NCI-H748 treated with DMSO at 0.1 percent for 48 hours (cell line): ENCODE results near the gene MOB3B.
A peak's percentile ranks its signal among the peaks of the same experiment; 100 is the strongest.

Experiments used
- DNase-seq: peaks from one replicate; lab custom pipeline; 2025; lab: John Stamatoyannopoulos, UW

MOB3B gene

GRCh38 chr9:27445688-27446087 lies 83.9 kb downstream of the MOB3B start:
- DNase-seq, result no peak

DNA sequence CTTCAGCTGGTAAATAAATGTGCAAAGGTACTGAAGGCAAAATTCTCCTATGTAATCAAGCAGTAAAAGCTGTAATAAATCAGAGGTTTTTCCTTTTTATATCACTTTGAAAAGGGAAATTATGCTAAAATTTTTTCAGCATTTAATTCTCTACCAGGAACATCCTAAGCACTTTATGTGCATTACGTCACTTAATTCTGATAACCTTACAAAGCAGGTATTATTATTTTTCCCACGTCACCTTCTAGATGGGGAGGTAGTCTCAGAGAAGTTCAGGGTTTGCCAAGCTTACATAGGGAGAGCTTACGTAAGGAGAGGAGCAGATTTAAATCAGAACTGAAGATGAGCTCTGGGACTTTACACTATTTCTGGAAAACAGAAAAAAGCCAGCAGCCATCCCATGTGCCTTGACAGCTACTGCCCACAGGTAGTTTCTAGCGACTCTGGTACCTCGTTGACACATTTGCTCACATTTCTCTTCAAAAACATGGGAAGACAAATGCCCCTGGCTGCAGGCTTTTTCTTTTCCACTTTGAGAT lies 84.5 kb downstream of the MOB3B start:
- DNase-seq, result no peak

GRCh38 chr9:27442464-27442863 lies 87.2 kb downstream of the MOB3B start:
- DNase-seq, result no peak

DNA sequence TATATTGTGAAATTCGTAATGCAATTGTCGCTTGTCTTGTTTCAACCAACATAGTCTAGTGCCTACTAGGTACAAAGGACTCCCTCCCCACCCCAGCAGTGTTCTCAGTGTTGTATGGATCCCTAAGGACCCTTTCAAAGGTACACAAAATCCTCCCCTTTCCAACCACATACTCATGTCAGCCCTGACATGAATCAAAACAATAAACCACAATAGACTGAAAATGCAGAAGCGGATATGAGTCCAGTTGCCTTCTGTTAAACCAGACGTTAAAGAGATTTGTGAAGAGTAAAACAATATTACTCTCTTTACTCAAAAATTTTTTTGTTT lies 87.9 kb downstream of the MOB3B start:
- no peak for DNase-seq

- no peak for DNase-seq
Observed at GRCh38 chr9:27440888-27441740, 88.5 kb downstream of the MOB3B start.

DNA sequence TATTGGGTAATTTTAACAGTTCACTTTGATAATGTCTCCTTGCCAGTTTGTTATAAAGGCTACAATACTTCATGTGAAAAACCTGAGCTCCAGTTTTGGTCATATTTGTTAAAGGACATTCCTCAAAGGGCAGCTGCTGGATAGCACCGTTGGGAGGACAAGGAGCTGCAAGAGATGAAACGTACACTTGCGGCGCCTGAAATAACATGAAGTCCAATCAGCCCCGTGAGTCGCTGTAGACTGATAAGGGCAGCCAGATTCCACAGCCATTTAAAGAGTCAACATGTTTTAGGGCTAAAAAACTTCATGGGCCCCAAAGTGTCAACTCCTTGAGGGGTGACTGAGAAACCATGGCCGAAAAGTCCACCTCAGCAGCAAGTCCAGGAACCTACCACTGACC lies 91.1 kb downstream of the MOB3B start:
- no peak for DNase-seq

GRCh38 chr9:27437652-27438373 lies 91.8 kb downstream of the MOB3B start:
- no peak for DNase-seq

- DNase-seq, result peak; percentile 41
Observed at GRCh38 chr9:27436234-27436633, 93.4 kb downstream of the MOB3B start.

GRCh38 chr9:27433631-27434325 lies 95.8 kb downstream of the MOB3B start:
- no peak for DNase-seq

- DNase-seq, result no peak
Observed at GRCh38 chr9:27432308-27432707, 97.3 kb downstream of the MOB3B start.

DNA sequence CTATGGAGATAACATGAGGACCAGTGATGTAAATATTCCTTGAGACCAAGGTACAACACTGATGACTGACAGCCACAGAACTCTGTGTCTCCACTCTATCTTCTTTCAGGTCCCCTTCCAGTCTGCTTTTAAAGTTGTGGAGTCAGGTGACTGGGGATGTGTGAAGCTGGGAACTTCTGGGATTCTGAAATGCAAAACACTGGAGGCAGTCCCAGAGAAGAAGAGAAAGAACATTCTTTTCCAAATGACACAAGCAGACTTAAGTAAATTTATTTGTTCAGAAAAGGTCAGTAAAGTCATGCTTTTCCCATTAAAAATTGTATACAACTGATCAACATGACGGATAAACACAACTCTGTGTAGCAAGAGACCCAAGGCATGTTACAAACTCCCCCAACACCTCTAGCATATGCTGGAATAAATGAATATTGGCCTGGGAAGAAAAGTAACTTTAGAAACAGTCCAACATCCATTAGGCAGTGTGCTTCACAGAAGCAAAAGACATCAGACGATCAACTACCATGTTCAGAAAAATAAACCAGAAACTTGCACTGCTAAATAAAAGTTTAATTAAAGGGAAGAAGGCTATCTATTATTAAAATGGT lies 98.0 kb downstream of the MOB3B start:
- DNase-seq, result no peak

GRCh38 chr9:27430750-27431535 lies 98.7 kb downstream of the MOB3B start:
- no peak for DNase-seq

GRCh38 chr9:27429917-27430316 lies 99.7 kb downstream of the MOB3B start:
- no peak for DNase-seq

DNA sequence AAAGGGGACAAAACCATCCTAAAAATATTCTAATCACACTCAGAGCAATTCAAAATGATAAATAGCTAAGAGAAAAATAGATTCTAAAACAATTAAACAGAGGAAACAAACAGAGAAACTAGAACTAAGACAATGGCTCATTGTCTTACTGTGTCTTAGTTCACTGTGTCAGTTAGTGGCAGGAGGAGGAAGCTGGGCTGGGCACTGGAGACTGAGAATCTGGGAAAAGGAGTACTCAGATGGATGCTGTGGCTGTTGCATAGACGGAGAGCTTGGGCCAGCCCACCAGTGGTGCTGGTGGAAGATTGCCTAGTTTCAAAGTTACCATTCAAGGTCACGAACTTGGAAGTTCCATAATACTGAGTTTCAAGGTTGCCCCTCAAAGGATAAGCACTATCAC lies 100.2 kb downstream of the MOB3B start:
- no peak for DNase-seq

DNA sequence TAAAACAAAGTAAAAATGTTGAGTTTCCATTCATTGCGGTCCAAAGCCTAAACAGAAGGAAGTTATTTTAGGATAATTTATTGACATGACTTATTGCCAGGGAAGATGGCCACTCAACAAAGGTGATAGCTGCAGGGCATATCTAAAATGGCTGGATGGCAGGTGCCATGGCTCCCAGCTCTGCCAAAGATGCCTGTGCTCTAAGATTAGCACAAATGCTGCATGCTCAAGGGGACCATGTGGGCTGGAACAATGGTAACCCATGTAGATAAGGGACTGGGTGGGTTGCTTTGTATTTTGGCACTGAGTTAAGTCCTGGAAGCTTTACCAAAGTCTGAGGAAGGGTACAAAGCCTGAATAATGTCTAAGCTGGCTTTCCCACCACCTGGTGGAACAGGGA lies 101.1 kb downstream of the MOB3B start:
- DNase-seq, result no peak

- no peak for DNase-seq
Observed at GRCh38 chr9:27427272-27427643, 102.4 kb downstream of the MOB3B start.

GRCh38 chr9:27426511-27427271 lies 102.9 kb downstream of the MOB3B start:
- no peak for DNase-seq

DNA sequence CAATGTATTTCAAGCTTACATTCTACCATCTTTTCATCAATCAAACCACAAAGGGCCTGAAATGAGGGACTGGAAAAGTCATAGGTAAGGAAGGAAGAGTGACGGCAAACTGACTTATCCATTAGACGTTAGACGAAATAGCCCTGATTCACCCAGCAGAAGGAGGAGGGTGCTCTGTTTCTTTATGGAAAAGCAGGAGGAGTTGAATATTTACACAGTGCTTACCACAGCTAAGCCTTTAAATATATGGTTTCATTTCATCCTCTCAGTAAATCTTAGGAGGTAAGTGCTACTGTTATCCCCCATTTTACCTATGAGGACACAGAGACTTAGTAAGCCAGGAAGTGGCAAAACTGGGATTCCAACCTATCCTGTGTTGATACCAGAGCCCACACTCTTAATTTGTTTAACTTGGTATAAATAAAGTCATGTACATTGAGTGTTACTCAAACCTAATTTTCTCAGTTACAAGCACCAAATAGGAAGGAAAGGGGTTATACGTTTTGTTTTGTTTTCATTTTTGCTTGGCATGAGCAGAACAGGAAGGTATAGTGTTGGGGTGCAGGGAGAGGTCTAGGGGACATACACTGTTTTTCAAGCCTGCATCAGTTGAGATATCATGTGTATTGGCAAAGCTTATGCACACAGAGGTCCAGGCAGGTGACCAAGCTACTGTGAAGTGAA lies 103.6 kb downstream of the MOB3B start:
- DNase-seq, result no peak

- no peak for DNase-seq
Observed at GRCh38 chr9:27423915-27424710, 105.5 kb downstream of the MOB3B start.
